ENCODE data around the gene PDGFC.

DNA sequence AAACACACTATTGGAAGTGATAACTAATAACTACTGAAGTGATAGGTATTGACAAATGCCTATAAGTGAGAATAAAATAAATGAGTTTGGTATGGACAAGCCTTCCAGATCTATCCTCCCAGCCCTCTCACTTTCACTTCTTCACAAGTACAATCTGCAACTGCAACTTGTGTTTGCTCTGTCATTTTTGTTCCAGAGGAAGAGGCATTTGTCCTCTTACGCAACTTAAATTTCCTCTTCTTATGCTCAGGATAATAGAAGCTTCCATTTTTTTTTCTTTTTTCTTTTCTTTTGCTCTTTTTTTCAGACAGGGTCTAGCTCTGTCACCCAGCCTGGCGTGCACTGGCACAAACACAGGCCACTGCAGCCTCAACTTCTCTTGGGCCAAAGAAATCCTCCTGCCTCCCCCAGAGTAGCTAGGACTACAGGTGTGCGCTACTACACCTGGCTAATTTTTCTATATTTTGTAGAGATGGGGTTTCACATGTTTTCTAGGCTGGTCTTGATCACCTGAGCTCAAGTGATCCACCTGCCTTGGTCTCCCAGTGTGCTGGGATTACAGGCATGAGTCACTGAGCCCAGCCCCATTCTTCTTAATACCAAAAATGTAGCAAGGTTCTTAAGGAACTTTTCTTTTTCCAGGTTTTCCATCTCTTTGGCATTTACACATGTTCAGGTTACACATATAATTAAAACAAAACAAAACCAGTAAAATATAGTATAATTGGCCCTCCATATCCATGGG is 73.1 kb downstream of the PDGFC start:
- TF ChIP-seq EZH2 (IDR thresholded peaks at IDR 0.05; ENCODE audit: borderline replicate concordance, insufficient read depth, low read length, poor library complexity, severe bottlenecking) (no peak), POLR2AphosphoS5 (IDR thresholded peaks at IDR 0.05) (no peak), TAF1 (IDR thresholded peaks at IDR 0.05; ENCODE audit: low read depth) (no peak), EP300 (conservative IDR thresholded peaks at IDR 0.05; ENCODE audit: poor library complexity, severe bottlenecking) (no peak), RAD21 (conservative IDR thresholded peaks at IDR 0.05) (no peak), SMC3 (conservative IDR thresholded peaks at IDR 0.05; ENCODE audit: poor library complexity) (no peak), MXI1 (conservative IDR thresholded peaks at IDR 0.05; ENCODE audit: poor library complexity, severe bottlenecking) (no peak)
- TF ChIP-seq, protein P1, sequence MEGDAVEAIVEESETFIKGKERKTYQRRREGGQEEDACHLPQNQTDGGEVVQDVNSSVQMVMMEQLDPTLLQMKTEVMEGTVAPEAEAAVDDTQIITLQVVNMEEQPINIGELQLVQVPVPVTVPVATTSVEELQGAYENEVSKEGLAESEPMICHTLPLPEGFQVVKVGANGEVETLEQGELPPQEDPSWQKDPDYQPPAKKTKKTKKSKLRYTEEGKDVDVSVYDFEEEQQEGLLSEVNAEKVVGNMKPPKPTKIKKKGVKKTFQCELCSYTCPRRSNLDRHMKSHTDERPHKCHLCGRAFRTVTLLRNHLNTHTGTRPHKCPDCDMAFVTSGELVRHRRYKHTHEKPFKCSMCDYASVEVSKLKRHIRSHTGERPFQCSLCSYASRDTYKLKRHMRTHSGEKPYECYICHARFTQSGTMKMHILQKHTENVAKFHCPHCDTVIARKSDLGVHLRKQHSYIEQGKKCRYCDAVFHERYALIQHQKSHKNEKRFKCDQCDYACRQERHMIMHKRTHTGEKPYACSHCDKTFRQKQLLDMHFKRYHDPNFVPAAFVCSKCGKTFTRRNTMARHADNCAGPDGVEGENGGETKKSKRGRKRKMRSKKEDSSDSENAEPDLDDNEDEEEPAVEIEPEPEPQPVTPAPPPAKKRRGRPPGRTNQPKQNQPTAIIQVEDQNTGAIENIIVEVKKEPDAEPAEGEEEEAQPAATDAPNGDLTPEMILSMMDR (IDR thresholded peaks at IDR 0.05; ENCODE audit: poor library complexity, severe bottlenecking) = no peak
- TF ChIP-seq, protein P2, sequence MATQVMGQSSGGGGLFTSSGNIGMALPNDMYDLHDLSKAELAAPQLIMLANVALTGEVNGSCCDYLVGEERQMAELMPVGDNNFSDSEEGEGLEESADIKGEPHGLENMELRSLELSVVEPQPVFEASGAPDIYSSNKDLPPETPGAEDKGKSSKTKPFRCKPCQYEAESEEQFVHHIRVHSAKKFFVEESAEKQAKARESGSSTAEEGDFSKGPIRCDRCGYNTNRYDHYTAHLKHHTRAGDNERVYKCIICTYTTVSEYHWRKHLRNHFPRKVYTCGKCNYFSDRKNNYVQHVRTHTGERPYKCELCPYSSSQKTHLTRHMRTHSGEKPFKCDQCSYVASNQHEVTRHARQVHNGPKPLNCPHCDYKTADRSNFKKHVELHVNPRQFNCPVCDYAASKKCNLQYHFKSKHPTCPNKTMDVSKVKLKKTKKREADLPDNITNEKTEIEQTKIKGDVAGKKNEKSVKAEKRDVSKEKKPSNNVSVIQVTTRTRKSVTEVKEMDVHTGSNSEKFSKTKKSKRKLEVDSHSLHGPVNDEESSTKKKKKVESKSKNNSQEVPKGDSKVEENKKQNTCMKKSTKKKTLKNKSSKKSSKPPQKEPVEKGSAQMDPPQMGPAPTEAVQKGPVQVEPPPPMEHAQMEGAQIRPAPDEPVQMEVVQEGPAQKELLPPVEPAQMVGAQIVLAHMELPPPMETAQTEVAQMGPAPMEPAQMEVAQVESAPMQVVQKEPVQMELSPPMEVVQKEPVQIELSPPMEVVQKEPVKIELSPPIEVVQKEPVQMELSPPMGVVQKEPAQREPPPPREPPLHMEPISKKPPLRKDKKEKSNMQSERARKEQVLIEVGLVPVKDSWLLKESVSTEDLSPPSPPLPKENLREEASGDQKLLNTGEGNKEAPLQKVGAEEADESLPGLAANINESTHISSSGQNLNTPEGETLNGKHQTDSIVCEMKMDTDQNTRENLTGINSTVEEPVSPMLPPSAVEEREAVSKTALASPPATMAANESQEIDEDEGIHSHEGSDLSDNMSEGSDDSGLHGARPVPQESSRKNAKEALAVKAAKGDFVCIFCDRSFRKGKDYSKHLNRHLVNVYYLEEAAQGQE (IDR thresholded peaks at IDR 0.05; ENCODE audit: borderline replicate concordance) = no peak
